Lower leg skin (tissue), 4 donors: Measurements from ENCODE around the gene RPS28. TPM values are rescaled to one million over a fixed set of nuclear protein-coding genes. Genes with fewer than 3 reads are reported as not detected.
A peak's percentile ranks its signal among the peaks of the same experiment; 100 is the strongest.

Source experiments
- DNase-seq, 2 donors: peaks; one replicate each; pipeline ENCODE4 v3.0.0-alpha.2; 2019; ENCODE audit warnings: low spot score in 2 of 2
- H3K4me3 ChIP-seq: fragments of 200-600 bp; sonication (generic); 2 replicates; pipeline ENCODE4 v1.5.1; 2017; ENCODE audit warnings: mild to moderate bottlenecking, low read depth; ENCODE audit not compliant: poor library complexity, severe bottlenecking
- CTCF ChIP-seq, 3 donors: fragments of 450-650 bp; IDR thresholded peaks; one replicate each; pipeline ENCODE4 v1.5.1; 2016; ENCODE audit warnings: antibody characterized with exemption in 3 of 3, mild to moderate bottlenecking in 3 of 3, moderate library complexity in 2 of 3
- POLR2A ChIP-seq, 2 donors: fragments of 450-650 bp; IDR thresholded peaks; one replicate each; pipeline ENCODE4 v1.6.1; 2016 to 2017; ENCODE audit warnings: antibody characterized with exemption in 2 of 2, mild to moderate bottlenecking in 1 of 2, moderate library complexity in 1 of 2
- WGBS, 2 donors: methylation state at CpG; one replicate each; pipeline ENCODE4 v1.1.5; 2018; 5-methylcytosine and 5-hydroxymethylcytosine counted together
- intact Hi-C: fragments of 100-400 bp; cut with DNase I; formaldehyde crosslinking; loops from one replicate; pipeline ENCODE4 v1.15.0; 2023; ENCODE audit warnings: low total_unique reads
- total RNA-seq, 4 donors: library from RNA; depleted of rRNA; stranded (reverse); fragments of >200 nt; gene quantifications; one replicate each; pipeline ENCODE4 v1.1.0, GENCODE V29; 2016

The RPS28 gene
- total RNA-seq, 4 donors from 2014 or later, result 427 to 879 (median 727) TPM

- 5 to 17% methylated on average over 12 of the region's 12 CpGs for WGBS, 2 donors
- intact Hi-C loops, result no loop called here
- no peak overlapping the region for H3K4me3 ChIP-seq
- TF ChIP-seq POLR2A (IDR thresholded peaks at IDR 0.05) (no peak), CTCF (IDR thresholded peaks at IDR 0.05) (no peak)
- DNase-seq, result peak; percentile 96 to 99
Measured at GRCh38 chr19:8361921-8362793, 40.9 kb downstream of the RPS28 start.

- intact Hi-C loops, result no loop called here
- peak; percentile 77 to 96 for DNase-seq
- WGBS, 2 donors, result 1% methylated on average over 33 to 60 of the region's 81 CpGs
Measured at GRCh38 chr19:8363803-8364771, 42.8 kb downstream of the RPS28 start, which contains the start of gene ANGPTL4. Gene ANGPTL4, plus strand, starts transcription at chr19:8364155. Its CDS starts 167 bp downstream, at chr19:8364322.

GRCh38 chr19:8366121-8366581, 44.9 kb downstream of the RPS28 start:
- WGBS, 2 donors, result 92 to 93% methylated on average over 11 of the region's 11 CpGs
- no peak for DNase-seq
- no peak overlapping the region for H3K4me3 ChIP-seq
- TF ChIP-seq CTCF (IDR thresholded peaks at IDR 0.05), result no peak
- TF ChIP-seq POLR2A (IDR thresholded peaks at IDR 0.05), result no peak
- intact Hi-C loops, result no loop called here

More at GRCh38 chr19:8363803-8364771, 42.8 kb downstream of the RPS28 start, which contains the start of gene ANGPTL4:
- H3K4me3 ChIP-seq, result peak within 1 kb of the TSS; percentile 64
- TF ChIP-seq CTCF (IDR thresholded peaks at IDR 0.05) (no peak), POLR2A (IDR thresholded peaks at IDR 0.05) (peak in 1 of 2 donors; percentile 8)

GRCh38 chr19:8366961-8367326, 45.6 kb downstream of the RPS28 start:
- no peak for DNase-seq
- TF ChIP-seq POLR2A (IDR thresholded peaks at IDR 0.05), result no peak
- TF ChIP-seq CTCF (IDR thresholded peaks at IDR 0.05), result no peak
- WGBS, 2 donors, result 63 to 65% methylated on average over 13 of the region's 13 CpGs
- intact Hi-C loops, result no loop called here
- no peak overlapping the region for H3K4me3 ChIP-seq

GRCh38 chr19:8367327-8368001, 46.2 kb downstream of the RPS28 start:
- intact Hi-C loops, result no loop called here
- 19 to 22% methylated on average over 23 of the region's 23 CpGs for WGBS, 2 donors
- H3K4me3 ChIP-seq, result no peak overlapping the region
- peak; percentile 75 to 97 for DNase-seq
- TF ChIP-seq CTCF (IDR thresholded peaks at IDR 0.05) (no peak), POLR2A (IDR thresholded peaks at IDR 0.05) (no peak)
